RWPE2 (cell line): ENCODE measurements around the gene AMTN.

Experiments used
- ATAC-seq: fragments of 200-7000 bp; cut with Tn5 transposase; 3 replicates; pipeline ENCODE4 v1.9.1; 2021; ENCODE audit warnings: low read depth
- DNase-seq: peaks from one replicate; pipeline ENCODE4 v3.0.0-alpha.2; 2020; ENCODE audit warnings: low spot score
- H3K27ac ChIP-seq: fragments of 450-650 bp; 2 replicates; pipeline ENCODE4 v1.5.1; 2017; ENCODE audit warnings: mild to moderate bottlenecking; ENCODE audit not compliant: poor library complexity, severe bottlenecking
- H3K27me3 ChIP-seq: fragments of 250-450 bp; sonication (Bioruptor Pico); 2 replicates; pipeline ENCODE4 v1.5.1; 2021; ENCODE audit warnings: mild to moderate bottlenecking, moderate library complexity; ENCODE audit not compliant: insufficient read depth, poor library complexity, severe bottlenecking
- H3K36me3 ChIP-seq: fragments of 250-450 bp; sonication (Bioruptor Pico); 2 replicates; pipeline ENCODE4 v1.5.1; 2020; ENCODE audit warnings: low read depth, mild to moderate bottlenecking, moderate library complexity
- H3K4me1 ChIP-seq: fragments of 250-450 bp; sonication (Bioruptor Pico); 2 replicates; pipeline ENCODE4 v1.5.1; 2021; ENCODE audit warnings: mild to moderate bottlenecking, moderate library complexity; ENCODE audit not compliant: insufficient read depth, poor library complexity, severe bottlenecking
- H3K4me3 ChIP-seq: fragments of 250-450 bp; sonication (Bioruptor Pico); 2 replicates; pipeline ENCODE4 v1.5.1; 2021; ENCODE audit warnings: mild to moderate bottlenecking, moderate library complexity; ENCODE audit not compliant: severe bottlenecking
- H3K9me3 ChIP-seq: fragments of 250-450 bp; sonication (Bioruptor Pico); 2 replicates; pipeline ENCODE4 v1.5.1; 2021; ENCODE audit warnings: mild to moderate bottlenecking, moderate library complexity; ENCODE audit not compliant: severe bottlenecking
- TF ChIP-seq, protein P1 (sequence below): fragments of 450-650 bp; IDR thresholded peaks from one replicate; pipeline ENCODE4 v1.5.1; 2017; ENCODE audit warnings: mild to moderate bottlenecking, moderate library complexity; ENCODE audit not compliant: poor library complexity, severe bottlenecking

AMTN gene

DNA sequence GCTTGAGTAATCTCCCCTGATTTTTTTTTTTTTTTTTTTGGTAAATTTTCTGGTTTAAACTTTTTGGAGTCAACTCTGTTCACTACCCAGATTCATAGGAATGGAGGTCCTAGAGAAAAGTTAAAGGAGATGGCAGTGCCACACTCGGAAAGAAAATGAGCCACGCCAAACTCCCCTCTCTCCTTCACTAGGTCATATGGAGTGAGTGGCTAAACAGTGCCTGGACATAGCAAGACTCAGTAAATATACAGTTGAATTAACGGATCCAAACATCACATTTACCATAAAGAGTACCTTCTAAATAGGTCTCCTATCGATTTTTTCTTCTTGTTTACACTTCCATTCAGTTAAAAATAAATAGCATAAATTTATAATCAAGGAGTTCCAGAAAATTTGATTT lies 13.6 kb upstream of the AMTN start:
- Histone ChIP-seq H3K9me3 (no peaks in the 10 kb centered on the region), H3K27me3 (no peaks in the 10 kb centered on the region), H3K27ac (no peak overlapping the region), H3K36me3 (no peaks in the 10 kb centered on the region), H3K4me1 (no peaks in the 10 kb centered on the region), H3K4me3 (no peak overlapping the region)
- DNase-seq (no peak), ATAC-seq (no peak)
- TF ChIP-seq, protein P1, sequence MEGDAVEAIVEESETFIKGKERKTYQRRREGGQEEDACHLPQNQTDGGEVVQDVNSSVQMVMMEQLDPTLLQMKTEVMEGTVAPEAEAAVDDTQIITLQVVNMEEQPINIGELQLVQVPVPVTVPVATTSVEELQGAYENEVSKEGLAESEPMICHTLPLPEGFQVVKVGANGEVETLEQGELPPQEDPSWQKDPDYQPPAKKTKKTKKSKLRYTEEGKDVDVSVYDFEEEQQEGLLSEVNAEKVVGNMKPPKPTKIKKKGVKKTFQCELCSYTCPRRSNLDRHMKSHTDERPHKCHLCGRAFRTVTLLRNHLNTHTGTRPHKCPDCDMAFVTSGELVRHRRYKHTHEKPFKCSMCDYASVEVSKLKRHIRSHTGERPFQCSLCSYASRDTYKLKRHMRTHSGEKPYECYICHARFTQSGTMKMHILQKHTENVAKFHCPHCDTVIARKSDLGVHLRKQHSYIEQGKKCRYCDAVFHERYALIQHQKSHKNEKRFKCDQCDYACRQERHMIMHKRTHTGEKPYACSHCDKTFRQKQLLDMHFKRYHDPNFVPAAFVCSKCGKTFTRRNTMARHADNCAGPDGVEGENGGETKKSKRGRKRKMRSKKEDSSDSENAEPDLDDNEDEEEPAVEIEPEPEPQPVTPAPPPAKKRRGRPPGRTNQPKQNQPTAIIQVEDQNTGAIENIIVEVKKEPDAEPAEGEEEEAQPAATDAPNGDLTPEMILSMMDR = no peak

DNA sequence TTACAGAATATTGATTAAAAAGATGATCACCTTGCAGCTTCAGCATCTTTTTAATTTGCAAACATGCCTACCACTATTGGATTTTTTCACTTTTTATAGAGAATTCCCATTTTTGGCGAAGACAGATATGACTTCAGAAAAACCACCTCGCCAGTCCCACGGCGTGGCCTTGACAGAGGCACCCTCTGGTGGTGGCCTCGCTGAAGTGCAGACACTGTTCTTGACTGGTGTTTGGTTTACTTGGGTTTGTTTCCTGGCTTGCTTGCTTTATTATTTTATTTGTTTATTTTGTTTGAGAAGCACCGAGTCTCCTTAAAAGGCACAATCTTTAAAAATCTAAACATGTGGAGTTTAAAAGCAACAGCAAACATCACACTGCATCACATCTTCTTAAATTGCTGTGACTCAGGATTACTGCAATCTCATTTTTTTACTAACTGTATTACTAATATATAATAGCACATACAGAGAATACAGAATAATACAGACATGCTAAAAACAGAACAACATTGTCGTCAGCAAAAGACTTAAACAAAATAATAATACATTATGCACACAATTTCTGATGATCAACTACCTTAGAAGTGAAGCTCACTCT lies 13.1 kb upstream of the AMTN start:
- DNase-seq (no peak), ATAC-seq (peak; percentile 76; the same call in 2 of the 3 replicates)
- no peaks in the 10 kb centered on the region for H3K27me3 ChIP-seq

DNA sequence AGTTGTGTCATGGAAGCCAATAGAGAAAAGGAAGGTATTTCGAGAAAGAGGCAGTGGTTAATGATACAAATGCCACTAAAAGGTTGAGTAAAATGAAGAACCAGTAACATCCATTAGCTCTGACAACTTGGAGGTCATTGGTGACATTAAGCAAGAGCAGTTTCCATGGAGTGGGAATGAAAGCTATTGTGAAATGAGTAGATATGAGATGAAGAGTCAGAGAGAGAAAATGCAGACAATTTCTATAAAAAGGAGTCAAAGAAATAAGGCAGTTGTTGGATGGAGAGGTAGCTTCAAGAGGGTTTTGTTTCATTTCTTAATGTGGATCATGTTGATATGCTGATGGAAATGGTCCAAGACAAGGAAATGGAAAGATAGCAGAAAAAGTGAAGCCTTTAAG lies 9.6 kb upstream of the AMTN start:
- ATAC-seq = no peak
- no peak overlapping the region for H3K4me3 ChIP-seq
- no peaks in the 10 kb centered on the region for H3K36me3 ChIP-seq

More for the DNA sequence above, 13.1 kb upstream of the AMTN start:
- no peaks in the 10 kb centered on the region for H3K4me1 ChIP-seq
- H3K27ac ChIP-seq = no peak overlapping the region
- no peaks in the 10 kb centered on the region for H3K36me3 ChIP-seq
- H3K9me3 ChIP-seq = no peaks in the 10 kb centered on the region
- H3K4me3 ChIP-seq = no peak overlapping the region
- TF ChIP-seq, protein P1 = peak; percentile 96

DNA sequence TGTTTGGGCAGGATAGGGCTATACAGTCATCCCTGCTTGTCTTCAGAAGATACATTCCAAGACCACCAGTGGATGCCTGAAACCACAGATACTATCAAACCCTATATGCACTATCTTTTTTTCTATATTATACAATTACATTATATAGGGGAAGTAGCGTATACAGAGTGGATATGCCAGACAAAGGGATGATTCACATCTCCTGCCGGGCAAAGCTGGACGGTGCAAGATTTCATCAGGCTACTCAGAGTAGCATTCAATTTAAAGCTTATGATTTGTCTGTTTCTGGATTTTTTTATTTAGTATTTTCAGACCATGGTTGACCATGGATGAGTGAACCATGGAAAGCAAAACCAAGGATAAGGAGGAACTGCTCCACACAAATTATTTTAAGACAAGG lies 7.0 kb upstream of the AMTN start:
- Histone ChIP-seq H3K27me3 (no peaks in the 10 kb centered on the region), H3K4me1 (peaks cover 5% of the 10 kb centered on the region), H3K36me3 (no peaks in the 10 kb centered on the region), H3K9me3 (no peaks in the 10 kb centered on the region), H3K27ac (no peak overlapping the region), H3K4me3 (no peak overlapping the region)
- DNase-seq (no peak), ATAC-seq (peak; percentile 71)
- TF ChIP-seq, protein P1 = no peak

More for the DNA sequence above, 9.6 kb upstream of the AMTN start:
- H3K9me3 ChIP-seq = no peaks in the 10 kb centered on the region
- no peaks in the 10 kb centered on the region for H3K4me1 ChIP-seq
- TF ChIP-seq, protein P1 = no peak
- no peak for DNase-seq
- H3K27ac ChIP-seq = no peak overlapping the region
- no peaks in the 10 kb centered on the region for H3K27me3 ChIP-seq

DNA sequence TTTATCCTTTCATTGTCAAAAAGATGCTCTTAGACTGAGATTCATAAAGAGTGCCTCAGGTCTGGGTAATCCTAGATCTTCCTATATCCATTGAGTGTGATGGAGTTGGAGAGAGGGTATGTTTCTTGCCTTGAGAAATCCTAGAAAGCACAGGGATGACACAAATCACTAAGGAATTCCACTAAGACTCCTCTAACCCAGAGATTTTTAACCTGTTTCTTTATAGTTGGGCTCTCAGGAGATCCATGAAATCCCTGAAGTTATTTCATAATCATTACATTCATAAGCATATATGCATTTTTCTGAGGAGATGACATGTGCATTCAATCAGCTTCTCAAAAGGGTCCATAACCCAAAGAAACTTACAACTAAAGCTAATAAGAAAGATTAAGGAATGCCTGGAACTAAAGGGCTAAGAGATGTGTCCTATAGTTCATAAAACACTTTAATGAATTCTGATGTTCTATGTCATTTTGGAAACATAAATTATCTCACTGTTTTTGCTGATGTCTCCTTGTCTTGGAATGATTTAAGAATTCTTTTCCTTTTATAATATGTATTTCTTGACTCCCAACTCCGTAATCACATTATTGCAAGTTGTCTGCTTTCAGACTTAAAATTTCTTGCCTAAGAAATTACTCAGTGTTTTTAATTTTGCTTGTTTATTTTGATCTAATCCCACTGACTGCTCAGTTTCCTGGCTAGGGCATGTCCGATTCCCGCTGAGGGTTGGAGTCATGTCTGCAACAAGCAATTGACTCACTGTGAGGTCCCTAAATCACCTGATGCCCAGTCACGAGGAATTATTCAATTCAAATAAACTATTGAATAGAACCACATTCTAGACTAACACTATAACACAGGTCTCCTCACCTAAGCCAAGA lies 2.8 kb upstream of the AMTN start:
- TF ChIP-seq, protein P1 = no peak
- Histone ChIP-seq H3K36me3 (no peaks in the 10 kb centered on the region), H3K4me3 (no peak overlapping the region), H3K9me3 (no peaks in the 10 kb centered on the region), H3K27ac (peak overlapping the region; percentile 94), H3K27me3 (no peaks in the 10 kb centered on the region), H3K4me1 (peaks cover 16% of the 10 kb centered on the region)
- no peak for DNase-seq
- peak; percentile 82 for ATAC-seq
